Smooth muscle cell (in vitro differentiated cells): Measurements from ENCODE around the gene MCC. TPM values are rescaled to one million over a fixed set of nuclear protein-coding genes. Genes with fewer than 3 reads are reported as not detected.

Experiments
- DNase-seq: peaks from one replicate; lab custom pipeline; 2025; ENCODE audit not compliant: unreplicated experiment; lab: John Stamatoyannopoulos, UW
- H2AFZ ChIP-seq: fragments of 200-600 bp; sonication (generic); 2 replicates; pipeline ENCODE4 v1.6.0; 2016; ENCODE audit warnings: antibody characterized with exemption, low read depth, mild to moderate bottlenecking
- H3F3A ChIP-seq: fragments of 200-600 bp; sonication (generic); 2 replicates; pipeline ENCODE4 v1.6.0; 2017; ENCODE audit warnings: antibody characterized with exemption, low read depth
- H3K27ac ChIP-seq: fragments of 200-600 bp; sonication (generic); 2 replicates; pipeline ENCODE4 v1.5.1; 2016; ENCODE audit warnings: low read depth, mild to moderate bottlenecking
- H3K27me3 ChIP-seq: fragments of 200-600 bp; sonication (generic); 2 replicates; pipeline ENCODE4 v1.6.1; 2016; ENCODE audit warnings: low read depth, mild to moderate bottlenecking
- H3K36me3 ChIP-seq: fragments of 200-600 bp; sonication (generic); 2 replicates; pipeline ENCODE4 v1.5.1; 2016; ENCODE audit warnings: low read depth
- H3K4me1 ChIP-seq: fragments of 200-600 bp; sonication (generic); 2 replicates; pipeline ENCODE4 v1.5.1; 2016; ENCODE audit warnings: low read depth
- H3K4me2 ChIP-seq: fragments of 200-600 bp; sonication (generic); 2 replicates; pipeline ENCODE4 v1.6.0; 2016; ENCODE audit warnings: mild to moderate bottlenecking
- H3K4me3 ChIP-seq: fragments of 200-600 bp; sonication (generic); 2 replicates; pipeline ENCODE4 v1.5.1; 2016; ENCODE audit warnings: mild to moderate bottlenecking
- H3K79me2 ChIP-seq: fragments of 200-600 bp; sonication (generic); 2 replicates; pipeline ENCODE4 v1.6.0; 2016; ENCODE audit warnings: low read depth, mild to moderate bottlenecking
- H3K9ac ChIP-seq: fragments of 200-600 bp; sonication (generic); 2 replicates; pipeline ENCODE4 v1.6.0; 2016; ENCODE audit warnings: low read depth
- H3K9me3 ChIP-seq: fragments of 200-600 bp; sonication (generic); replicated peaks from 2 replicates; pipeline ENCODE4 v1.5.1; 2016; ENCODE audit warnings: low read depth
- H4K20me1 ChIP-seq: fragments of 200-600 bp; sonication (generic); 2 replicates; pipeline ENCODE4 v1.6.0; 2016; ENCODE audit warnings: low read depth
- whole genome bisulfite sequencing: methylation state at CpG from one replicate; pipeline ENCODE4 v1.1.7; 2016; ENCODE audit warnings: low lambda C conversion rate; 5-methylcytosine and 5-hydroxymethylcytosine counted together
- polyA plus RNA-seq: library from polyadenylated mRNA; unstranded; fragments of >200 nt; fragmentation: Nextera tagmentation; extraction: Ambion mirVana; gene quantifications from 2 replicates; pipeline ENCODE4 v1.2.1, GENCODE V29; 2016
- total RNA-seq: library from RNA; depleted of rRNA; stranded (reverse); fragments of >200 nt; gene quantifications from 2 replicates; pipeline ENCODE4 v1.2.3, GENCODE V29; 2014
- TF ChIP-seq, protein P1 (sequence below): fragments of 200-600 bp; sonication (generic); IDR thresholded peaks from 2 replicates; pipeline ENCODE4 v1.5.1; 2017; ENCODE audit warnings: borderline replicate concordance, mild to moderate bottlenecking, antibody characterized with exemption; ENCODE audit not compliant: insufficient read depth, poor library complexity, severe bottlenecking

The MCC gene
- total and polyA plus RNA-seq, 2 experiments from 2014 or later = 5.8 to 19.2 TPM

DNA sequence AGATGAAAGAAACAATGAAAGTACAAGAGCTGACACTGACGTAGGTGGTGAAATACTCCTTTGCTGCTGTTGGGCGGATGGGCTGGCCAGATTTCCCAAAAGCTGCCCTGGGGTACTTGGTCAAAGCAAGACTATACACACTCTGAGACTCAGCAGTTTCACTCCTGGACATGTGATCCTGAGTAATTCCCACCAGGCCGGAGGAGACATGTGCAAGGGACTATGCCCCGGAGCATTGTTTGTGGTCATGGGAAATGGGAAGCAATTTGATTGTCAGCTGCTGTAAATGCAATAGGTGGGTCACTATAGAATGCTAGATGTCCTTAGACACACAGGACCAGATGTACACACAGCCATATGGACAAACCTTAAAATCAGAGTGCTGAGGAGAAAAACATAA, 395.6 kb downstream of the MCC start:
- H3F3A ChIP-seq = no peaks in the 10 kb centered on the region
- TF ChIP-seq, protein P1, sequence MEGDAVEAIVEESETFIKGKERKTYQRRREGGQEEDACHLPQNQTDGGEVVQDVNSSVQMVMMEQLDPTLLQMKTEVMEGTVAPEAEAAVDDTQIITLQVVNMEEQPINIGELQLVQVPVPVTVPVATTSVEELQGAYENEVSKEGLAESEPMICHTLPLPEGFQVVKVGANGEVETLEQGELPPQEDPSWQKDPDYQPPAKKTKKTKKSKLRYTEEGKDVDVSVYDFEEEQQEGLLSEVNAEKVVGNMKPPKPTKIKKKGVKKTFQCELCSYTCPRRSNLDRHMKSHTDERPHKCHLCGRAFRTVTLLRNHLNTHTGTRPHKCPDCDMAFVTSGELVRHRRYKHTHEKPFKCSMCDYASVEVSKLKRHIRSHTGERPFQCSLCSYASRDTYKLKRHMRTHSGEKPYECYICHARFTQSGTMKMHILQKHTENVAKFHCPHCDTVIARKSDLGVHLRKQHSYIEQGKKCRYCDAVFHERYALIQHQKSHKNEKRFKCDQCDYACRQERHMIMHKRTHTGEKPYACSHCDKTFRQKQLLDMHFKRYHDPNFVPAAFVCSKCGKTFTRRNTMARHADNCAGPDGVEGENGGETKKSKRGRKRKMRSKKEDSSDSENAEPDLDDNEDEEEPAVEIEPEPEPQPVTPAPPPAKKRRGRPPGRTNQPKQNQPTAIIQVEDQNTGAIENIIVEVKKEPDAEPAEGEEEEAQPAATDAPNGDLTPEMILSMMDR = no peak
- DNase-seq = no peak
- no peak overlapping the region for H3K9ac ChIP-seq
- H3K4me3 ChIP-seq = no peak overlapping the region
- no peak overlapping the region for H3K27ac ChIP-seq
- H3K36me3 ChIP-seq = no peaks in the 10 kb centered on the region
- H3K9me3 ChIP-seq = no peaks in the 10 kb centered on the region
- no peaks in the 10 kb centered on the region for H3K79me2 ChIP-seq
- H3K4me2 ChIP-seq = no peak overlapping the region
- 67% methylated on average over 4 of the region's 4 CpGs for WGBS
- H2AFZ ChIP-seq = no peak overlapping the region
- H3K27me3 ChIP-seq = no peaks in the 10 kb centered on the region
- no peaks in the 10 kb centered on the region for H4K20me1 ChIP-seq
- H3K4me1 ChIP-seq = no peaks in the 10 kb centered on the region

DNA sequence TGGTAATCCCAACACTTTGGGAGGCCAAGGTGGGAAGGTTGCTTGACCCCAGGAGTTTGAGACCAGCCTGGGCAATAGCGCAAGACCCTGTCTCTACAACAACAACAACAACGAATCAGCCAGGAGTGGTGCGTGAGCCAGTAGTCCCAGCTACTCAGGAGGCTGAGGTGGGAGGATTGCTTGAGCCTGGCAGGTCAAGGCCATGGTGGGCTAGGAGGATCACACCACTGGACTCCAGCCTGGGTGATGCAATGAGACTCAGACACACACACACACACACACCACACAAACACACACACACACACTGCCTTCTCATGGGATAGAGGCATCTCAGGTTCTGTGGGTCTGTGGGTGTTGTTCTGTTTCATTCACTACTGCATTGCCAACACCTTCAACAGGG, 396.6 kb downstream of the MCC start:
- H3K79me2 ChIP-seq = no peaks in the 10 kb centered on the region
- H3K4me1 ChIP-seq = no peaks in the 10 kb centered on the region
- H3K4me3 ChIP-seq = no peak overlapping the region
- no peaks in the 10 kb centered on the region for H3F3A ChIP-seq
- TF ChIP-seq, protein P1 = no peak
- no peaks in the 10 kb centered on the region for H3K9me3 ChIP-seq
- no peaks in the 10 kb centered on the region for H4K20me1 ChIP-seq
- WGBS = 98% methylated on average over 3 of the region's 3 CpGs
- no peaks in the 10 kb centered on the region for H3K36me3 ChIP-seq
- H2AFZ ChIP-seq = no peak overlapping the region
- no peak for DNase-seq
- no peaks in the 10 kb centered on the region for H3K27me3 ChIP-seq
- no peak overlapping the region for H3K27ac ChIP-seq
- no peak overlapping the region for H3K4me2 ChIP-seq
- no peak overlapping the region for H3K9ac ChIP-seq

DNA sequence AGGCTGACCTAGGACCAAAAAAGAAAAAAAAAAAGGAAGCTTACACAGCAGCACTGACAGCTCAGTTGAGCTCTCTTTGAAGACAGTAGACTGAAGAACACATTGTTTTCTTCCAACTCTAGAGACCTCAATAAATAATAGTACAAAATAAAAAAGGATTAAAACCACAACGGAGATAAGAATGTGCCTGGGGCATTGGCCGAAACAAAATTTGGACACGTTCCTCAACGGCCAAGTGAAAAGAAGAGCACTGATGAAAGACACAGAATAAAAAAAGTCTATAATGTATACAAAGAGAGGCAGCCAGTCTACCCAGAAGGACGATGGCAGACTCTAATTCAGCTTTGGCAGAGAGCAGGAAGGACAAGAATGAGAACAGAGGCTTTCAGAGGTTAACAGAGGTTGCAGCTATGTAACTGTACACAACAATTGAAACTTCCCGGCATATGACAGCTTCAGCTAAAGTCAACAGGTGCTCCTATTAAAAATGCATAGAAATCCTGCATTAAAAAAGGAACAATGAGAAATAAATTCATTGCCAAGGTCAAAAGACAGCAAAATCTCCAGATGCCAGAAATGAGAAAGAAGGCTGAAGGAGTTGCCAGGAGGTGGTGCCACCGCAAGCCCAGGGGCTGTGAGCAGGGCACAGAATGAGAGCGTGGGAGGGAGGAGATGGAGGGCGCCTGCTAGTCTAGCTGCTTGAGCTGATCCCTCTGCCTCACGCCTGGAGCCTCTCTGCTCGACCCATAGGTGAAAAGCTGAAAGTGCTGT, 397.7 kb downstream of the MCC start:
- H3K4me3 ChIP-seq = no peak overlapping the region
- no peaks in the 10 kb centered on the region for H3K79me2 ChIP-seq
- H3K27ac ChIP-seq = no peak overlapping the region
- no peaks in the 10 kb centered on the region for H3K9me3 ChIP-seq
- H2AFZ ChIP-seq = no peak overlapping the region
- H3F3A ChIP-seq = no peaks in the 10 kb centered on the region
- no peak overlapping the region for H3K9ac ChIP-seq
- H4K20me1 ChIP-seq = no peaks in the 10 kb centered on the region
- no peak overlapping the region for H3K4me2 ChIP-seq
- no peaks in the 10 kb centered on the region for H3K4me1 ChIP-seq
- TF ChIP-seq, protein P1 = no peak
- DNase-seq = no peak
- 87% methylated on average over 11 of the region's 11 CpGs for WGBS
- H3K27me3 ChIP-seq = no peaks in the 10 kb centered on the region
- H3K36me3 ChIP-seq = no peaks in the 10 kb centered on the region
